Measurements from ENCODE around the gene PIGH.

DNA sequence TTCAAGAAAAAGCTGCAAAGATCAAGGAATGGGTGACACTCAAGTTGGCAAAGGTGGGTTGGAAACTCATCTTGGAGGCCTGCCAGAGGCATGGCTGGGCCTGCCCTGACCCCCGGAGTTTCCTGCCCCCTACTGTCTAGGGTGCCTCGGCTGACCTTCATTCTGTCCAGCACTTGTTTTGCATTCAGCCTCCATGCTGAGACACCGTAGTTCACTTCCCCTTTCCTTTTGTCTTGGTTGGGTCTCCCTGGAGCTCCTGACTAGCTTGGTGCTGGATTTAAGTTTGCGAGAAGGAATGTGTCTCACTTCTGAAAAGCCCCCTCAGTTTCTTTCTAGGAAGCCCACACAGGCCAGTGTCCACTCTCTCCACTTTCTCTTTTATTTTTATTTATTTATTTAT lies 40.4 kb downstream of the PIGH start:
- no peak for TF ChIP-seq ZNF274 (IDR thresholded peaks at IDR 0.05; ENCODE audit: low read depth, low read length)
- no peak for TF ChIP-seq SUZ12 (IDR thresholded peaks at IDR 0.05; ENCODE audit: extremely low read depth, insufficient read depth, insufficient read length)
- TF ChIP-seq YY1 (IDR thresholded peaks at IDR 0.05; ENCODE audit: insufficient read depth, insufficient read length): no peak

All from NT2/D1 (cell line).